SKM-1 treated with dmso at 0.1 percent for 144 hours (cell line): ENCODE measurements around the gene FLYWCH1.

Experiments
- DNase-seq: peaks from one replicate; lab custom pipeline; 2025; ENCODE audit not compliant: unreplicated experiment; lab: John Stamatoyannopoulos, UW

The FLYWCH1 gene

DNA sequence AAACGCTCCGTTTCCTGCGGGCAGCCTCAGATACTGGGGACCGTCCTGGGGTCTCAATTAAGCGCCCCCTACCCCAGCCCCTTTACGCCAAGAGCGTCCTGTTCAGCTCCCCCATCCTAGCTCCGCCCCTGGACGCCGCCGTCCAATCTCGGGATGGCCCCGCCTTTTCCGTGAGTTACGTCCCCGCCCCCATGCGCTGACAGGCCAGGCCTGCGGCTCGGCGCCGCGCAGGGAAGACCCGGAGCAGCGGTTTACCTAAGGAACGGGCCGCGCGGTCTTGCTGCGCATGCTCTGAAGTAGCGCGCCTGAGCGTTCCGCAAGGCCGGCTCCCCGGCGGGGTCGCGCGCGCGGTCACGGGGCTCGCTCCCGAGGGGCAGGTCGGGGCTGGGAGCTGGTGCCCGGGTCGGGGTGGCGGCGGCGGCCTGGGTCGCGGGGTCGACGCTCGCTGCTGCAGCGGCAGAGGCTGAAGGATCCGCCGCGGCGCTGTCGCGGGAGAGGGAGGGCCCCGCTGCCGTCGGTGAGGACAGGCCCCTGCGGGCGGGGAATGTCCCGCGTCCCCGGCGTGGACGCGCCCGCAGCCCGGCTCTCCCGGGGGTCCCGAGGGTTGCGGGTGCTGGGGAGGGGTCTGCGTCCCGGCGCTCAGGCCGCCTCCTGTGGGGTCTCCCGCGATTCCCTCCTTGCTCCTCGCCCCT, at the start of gene FLYWCH1:
Gene FLYWCH1 (plus strand): TSS at position 294 of the 692 bp plus-strand sequence. CDS start 17,755 bp downstream, outside the sequence.
- DNase-seq, result peak; percentile 96

GRCh38 chr16:2865651-2866050, 46.1 kb upstream of the FLYWCH1 start:
- DNase-seq, result no peak

GRCh38 chr16:2866431-2866830, 45.3 kb upstream of the FLYWCH1 start:
- DNase-seq, result no peak

DNA sequence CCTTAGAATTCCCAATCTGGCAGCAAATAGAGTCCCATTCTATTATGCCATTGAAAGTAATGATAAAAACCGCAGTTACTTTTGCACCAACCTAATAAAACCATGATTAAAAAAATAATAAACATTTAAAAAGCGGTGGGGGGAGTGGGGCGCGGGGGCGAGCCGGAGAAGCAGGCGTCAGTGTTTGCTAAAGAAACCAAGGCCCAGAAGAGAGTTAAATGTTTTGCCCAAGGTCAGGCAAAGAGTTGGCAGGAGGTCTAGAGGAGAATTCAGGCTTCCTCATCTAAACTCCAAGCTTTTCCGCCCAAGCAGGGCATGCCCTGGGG, 44.1 kb upstream of the FLYWCH1 start:
- DNase-seq, result no peak

DNA sequence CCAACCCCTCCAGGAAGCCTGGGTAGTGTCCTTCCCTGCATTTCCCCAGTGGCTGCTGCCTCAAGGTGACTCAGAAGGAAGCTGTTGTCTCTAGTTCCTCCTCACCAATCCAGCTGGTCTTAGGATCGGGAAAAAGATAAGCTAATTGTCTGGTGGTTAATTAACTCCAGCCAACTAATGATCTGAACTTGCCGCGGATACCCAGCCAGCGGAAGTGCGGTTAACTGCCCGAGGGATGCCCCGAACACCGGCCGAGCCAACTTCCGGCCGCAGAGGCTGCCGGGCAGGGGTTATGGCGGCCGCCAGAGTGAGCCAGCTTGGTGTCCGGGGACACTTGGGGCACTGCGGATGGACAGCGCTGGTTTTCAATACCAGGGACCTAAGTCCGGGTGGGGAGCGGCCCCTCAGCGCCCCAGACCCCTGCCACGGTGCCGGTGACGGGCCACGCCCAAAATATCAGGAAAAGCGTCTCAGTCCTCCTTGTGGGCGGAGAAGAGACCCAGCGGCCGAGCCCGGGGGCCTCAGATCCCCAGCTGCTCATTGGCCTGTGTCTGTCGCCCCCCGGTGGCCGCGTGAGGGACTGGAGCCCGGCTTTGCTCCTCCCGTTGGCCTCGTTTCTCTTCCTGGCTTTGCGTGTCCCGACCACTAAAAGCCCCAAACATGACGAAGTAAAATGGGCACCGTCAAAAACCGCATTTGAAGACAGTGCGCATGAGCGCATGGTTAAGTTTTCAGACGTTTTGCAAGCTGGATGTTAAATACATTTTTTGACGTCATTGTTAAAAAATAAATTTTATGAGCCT, 43.5 kb upstream of the FLYWCH1 start:
- DNase-seq, result peak; percentile 93

DNA sequence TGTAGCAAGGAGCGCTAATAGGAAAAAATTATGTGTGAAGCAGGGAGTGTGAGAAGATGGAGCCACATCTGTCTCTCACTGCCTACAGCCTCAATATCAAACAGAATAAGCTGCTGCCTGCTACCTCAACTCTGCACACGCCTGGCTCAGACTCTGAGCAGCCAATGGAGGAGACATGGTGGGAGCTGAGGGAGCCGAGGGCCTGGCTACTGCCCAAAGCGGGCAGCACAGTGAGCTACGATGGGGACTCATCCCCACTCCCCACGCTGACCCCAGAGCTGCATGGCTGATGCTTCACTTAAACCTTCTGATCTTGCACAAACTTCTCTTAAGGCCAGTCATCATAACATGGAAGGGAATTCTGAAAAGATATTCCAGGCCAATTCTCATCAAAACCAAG, 39.8 kb upstream of the FLYWCH1 start:
- no peak for DNase-seq

- no peak for DNase-seq
Measured at GRCh38 chr16:2874032-2874911, 37.5 kb upstream of the FLYWCH1 start.

GRCh38 chr16:2874912-2875362, 36.8 kb upstream of the FLYWCH1 start:
- DNase-seq, result peak; percentile 79

DNA sequence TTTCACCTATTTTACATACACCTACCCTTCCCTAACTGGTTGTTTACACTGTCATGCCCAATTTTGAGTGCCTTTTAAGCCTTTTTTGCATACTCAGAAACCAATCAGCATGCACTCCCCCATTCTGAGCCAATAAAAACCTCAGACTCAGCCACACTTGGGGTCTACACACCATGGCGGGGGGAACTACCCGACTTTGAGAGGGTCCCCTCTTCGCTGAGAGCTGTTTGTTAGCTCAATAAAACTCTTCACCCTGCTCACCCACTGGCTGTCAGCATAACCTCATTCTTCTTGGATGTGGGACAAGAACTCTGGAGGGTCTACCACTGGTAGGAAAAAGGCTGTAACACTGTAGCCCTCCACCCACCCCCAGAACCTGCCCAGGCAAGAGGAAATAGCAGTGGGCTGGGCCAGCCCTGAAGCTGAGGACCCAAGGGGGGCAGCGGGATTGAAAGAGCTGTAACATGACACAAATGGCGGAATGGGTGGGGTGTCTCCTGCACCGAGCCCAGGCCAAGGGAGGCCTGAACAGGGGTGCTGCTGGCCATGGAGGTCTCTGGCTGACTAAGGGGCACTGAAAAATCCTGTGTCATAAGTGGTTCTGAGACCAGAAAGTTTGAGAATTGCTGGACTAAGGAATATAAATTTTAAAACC, 31.8 kb upstream of the FLYWCH1 start:
- DNase-seq, result no peak

DNA sequence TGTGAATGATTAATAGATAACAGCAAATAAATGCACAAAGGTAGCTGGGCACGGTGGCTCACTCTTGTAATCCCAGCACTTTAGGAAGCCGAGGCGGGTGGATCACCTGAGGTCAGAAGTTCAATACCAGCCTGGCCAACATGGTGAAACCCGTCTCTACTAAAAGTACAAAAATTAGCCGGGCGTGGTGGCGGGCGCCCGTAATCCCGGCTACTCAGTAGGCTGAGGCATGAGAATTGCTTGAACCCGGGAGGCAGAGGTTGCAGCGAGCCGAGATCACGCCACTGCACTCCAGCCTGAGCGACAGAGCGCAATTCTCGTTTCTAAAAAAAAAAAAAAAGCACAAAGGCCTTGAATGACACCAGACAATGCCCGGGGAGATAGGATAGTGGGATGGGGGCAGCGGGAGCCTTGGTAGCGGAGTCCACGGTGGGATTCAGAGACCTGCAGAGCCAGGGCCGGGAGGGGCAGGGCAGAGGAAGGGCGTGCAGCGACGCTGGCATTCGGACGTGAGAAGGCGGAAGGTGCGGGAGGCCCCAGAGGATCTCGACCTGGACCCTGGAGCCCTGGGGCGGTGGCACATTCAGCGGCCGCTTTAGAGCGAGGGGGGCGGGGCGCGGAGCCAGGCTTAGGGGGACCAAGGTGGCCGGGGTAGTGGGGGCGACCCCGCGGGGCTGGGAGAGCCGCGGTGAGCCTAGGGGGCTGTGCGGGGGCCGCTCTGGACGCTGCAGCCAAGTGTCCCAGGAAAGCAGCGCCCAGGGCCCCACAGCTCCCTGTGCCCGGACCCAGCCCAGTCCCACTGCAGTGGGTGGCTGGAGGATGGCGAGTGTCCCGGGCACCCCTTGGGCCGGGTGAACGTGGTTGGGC, 29.7 kb upstream of the FLYWCH1 start:
- peak; percentile 25 for DNase-seq

DNA sequence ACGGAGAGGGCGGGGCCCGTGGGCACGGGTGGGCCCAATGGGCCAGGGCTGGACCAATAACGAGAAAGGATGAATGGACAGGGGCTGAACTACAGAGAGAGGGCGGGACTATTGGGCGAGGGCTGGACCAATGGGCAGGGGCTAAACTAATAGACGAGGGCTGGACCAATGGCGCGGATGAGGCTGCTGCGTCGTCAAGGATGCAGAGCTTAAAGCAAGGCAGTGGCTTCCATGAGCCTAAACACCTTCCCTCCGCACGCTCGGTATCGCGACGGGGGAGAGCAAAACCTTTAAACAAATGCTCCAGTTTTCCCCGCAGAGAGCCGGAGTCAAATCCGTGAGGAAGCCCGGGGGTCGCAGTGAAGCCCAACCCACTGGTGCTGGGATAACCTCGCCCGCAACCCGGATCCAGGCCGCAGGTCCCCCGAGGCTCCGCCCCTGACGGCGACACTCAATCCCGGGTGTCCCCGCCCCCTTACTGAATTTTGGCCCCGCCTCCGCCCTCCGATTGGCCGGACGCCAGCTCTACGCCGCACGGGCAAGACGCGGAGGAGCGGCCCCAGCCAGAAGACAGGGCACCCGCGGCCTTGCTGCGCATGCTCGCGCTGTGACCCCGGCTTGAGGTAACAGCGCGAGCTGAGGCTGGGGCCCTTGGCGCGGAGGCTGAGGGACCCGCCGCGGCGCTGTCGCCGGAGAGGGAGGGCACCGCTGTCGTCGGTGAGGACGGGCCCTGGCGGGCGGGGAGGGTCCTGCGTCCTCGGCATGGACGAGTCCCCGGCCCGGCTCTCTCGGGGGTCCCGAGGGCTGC, 28.9 kb upstream of the FLYWCH1 start, which contains the start of gene FLYWCH2:
Gene FLYWCH2 (plus strand): TSS at position 566 of the 808 bp plus-strand sequence. CDS start 13,235 bp downstream, outside the sequence.
- DNase-seq, result peak; percentile 96

DNA sequence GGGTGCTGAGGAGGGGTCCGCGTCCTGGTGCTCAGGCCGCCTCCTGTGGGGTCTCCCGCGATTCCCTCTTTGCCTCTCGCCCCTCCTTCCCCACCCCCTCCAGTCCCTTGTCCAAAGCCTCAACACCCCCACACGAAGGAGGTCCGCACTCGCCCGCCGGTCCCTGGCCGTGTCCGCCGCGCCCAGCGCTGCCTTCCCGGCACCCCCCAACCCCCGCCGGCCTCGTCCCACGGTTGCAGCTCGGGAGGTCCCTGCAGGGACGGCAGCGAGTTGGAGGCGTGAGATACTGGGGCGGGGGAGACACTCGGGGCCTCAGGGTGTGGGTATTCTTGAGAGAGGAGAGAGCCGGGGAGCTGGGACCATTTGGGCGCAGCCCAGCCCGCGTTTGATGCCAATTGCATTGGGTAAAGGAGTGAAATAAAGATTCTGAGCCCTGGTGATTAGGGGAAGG, 28.2 kb upstream of the FLYWCH1 start:
- DNase-seq, result no peak

DNA sequence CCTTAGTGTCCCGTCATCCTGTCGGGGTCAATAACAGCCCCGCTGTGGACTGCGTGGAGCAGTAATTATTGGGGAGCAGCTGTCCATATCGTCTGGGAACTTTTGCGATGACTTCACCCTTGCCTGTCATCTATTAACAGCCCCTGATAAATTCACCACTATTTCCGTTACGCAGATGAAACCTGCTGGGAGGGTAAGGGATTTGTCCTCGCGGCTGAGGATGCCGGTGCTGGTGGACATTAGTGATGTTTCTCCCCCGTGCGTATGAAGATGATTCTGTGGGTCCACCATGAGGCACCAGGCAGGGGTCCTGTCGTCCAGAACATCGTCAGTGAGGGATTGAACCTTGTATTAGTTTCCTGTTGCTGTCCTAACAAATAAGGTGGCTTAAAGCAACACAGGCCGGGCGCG, 27.7 kb upstream of the FLYWCH1 start:
- no peak for DNase-seq

DNA sequence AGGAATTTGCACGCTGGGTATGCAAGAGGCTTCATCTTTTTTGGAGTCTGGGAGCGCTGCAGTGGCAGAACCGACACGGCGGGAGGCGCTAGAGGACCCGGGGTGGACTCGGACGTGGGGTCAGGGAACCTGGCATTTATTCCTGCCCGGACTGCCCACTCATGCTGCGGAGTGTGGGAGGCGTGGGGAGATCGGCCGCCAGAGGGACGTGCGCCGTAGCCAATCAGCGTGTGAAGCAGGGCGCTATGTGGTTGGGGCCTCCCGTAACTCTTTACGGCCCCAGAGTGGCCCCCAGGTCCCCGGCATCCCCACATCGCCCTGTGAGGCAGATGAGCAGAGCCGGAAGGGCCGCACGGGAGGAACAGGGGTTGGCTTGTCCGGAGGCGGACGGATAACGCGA, 17.5 kb upstream of the FLYWCH1 start:
- no peak for DNase-seq

- no peak for DNase-seq
Measured at GRCh38 chr16:2895813-2896212, 15.9 kb upstream of the FLYWCH1 start.

DNA sequence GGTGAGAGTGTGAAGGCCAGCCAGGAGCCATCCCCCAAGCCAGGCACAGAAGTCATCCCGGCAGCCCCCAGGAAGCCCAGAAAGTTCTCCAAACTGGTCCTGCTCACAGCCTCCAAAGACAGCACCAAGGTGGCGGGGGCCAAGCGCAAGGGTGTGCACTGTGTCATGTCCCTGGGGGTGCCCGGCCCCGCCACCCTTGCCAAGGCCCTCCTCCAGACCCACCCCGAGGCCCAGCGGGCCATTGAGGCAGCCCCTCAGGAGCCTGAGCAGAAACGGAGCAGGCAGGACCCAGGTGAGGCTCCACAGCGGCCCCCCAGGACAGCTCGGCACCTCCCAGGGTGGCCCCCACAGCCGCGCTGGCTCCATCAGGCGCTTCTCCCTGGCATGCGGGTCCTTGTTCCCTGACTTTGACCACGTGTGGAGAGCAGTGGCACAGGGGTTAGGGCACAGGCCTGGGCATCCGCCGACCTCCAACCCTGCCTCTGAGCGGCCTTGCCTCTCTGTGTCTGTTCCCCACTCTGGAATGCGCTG, 15.2 kb upstream of the FLYWCH1 start:
- DNase-seq, result no peak

- DNase-seq, result no peak
Measured at GRCh38 chr16:2897110-2897509, 14.6 kb upstream of the FLYWCH1 start.

DNA sequence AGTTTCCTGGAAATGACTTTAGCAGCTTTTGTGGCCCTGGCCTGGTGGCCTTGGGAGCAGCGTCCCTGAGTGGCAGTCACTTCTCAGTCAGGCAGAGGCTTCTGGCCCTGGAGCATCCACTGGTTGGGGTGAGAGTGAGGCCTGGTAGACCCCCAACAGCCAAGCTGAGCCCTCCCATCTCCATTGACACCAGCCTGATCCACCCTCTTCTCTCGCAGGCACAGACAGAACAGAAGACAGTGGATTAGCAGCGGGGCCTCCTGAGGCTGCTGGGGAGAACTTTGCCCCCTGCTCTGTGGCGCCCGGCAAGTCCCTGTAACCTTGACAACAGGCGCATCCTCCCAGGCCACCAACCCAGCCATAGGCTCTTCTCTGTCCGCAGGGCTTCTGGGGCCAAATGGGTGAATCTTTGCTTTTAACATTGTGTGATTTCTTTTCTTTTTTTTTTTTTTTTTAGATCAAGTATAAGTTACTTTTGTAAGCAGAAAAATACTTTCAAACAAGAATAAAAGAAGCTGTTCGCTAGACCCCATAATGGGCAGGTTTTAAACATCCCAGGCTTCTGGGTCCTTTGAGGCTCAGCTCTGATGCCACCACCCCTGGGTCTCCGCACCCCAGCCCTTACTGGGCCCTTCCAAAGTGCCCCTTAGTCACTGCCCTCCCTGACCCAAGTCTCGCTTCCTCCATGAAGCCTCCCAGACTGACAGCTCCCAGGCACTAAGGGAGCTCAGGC, 12.7 kb upstream of the FLYWCH1 start:
- DNase-seq, result no peak
